Mesendoderm (in vitro differentiated cells): Measurements from ENCODE around the gene EVI5.
"Not testable (repeated sequence)": the region's sequence is repeated elsewhere in the genome, so short reads cannot be mapped to it uniquely, and the experiment has no call there.

Source experiments
- DNase-seq: peaks from one replicate; pipeline ENCODE4 v3.0.0; 2013
- H2AK5ac ChIP-seq: 2 replicates; pipeline ENCODE4 v1.6.1; 2013; ENCODE audit warnings: low read length, inconsistent platforms
- H2BK120ac ChIP-seq: 2 replicates; pipeline ENCODE4 v1.6.1; 2013; ENCODE audit warnings: low read depth, mild to moderate bottlenecking, low read length, moderate library complexity, mixed read lengths
- H2BK15ac ChIP-seq: replicated peaks from 2 replicates; pipeline ENCODE4 v1.6.1; 2013; ENCODE audit warnings: low read depth, mild to moderate bottlenecking, moderate library complexity
- H2BK5ac ChIP-seq: 2 replicates; pipeline ENCODE4 v1.6.1; 2013; ENCODE audit warnings: low read length, inconsistent platforms
- H3K18ac ChIP-seq: 2 replicates; pipeline ENCODE4 v1.6.1; 2013; ENCODE audit warnings: mild to moderate bottlenecking, low read length, mixed read lengths
- H3K23ac ChIP-seq: one replicate; pipeline ENCODE4 v1.6.1; 2013; ENCODE audit warnings: low read length
- H3K27ac ChIP-seq: 2 replicates; pipeline ENCODE4 v1.5.1; 2013; ENCODE audit warnings: low read depth, mild to moderate bottlenecking, inconsistent platforms, low read length, moderate library complexity
- H3K27me3 ChIP-seq: 2 replicates; pipeline ENCODE4 v1.6.1; 2013; ENCODE audit warnings: low read length, control low read depth, mild to moderate bottlenecking, inconsistent platforms; ENCODE audit not compliant: insufficient read depth, poor library complexity
- H3K36me3 ChIP-seq: 2 replicates; pipeline ENCODE4 v1.6.1; 2013; ENCODE audit warnings: low read length, inconsistent platforms; ENCODE audit not compliant: control insufficient read depth, insufficient read depth
- H3K4ac ChIP-seq: one replicate; pipeline ENCODE4 v1.6.1; 2013; ENCODE audit warnings: low read depth, mild to moderate bottlenecking, low read length, moderate library complexity
- H3K4me1 ChIP-seq: 2 replicates; pipeline ENCODE4 v1.6.1; 2013; ENCODE audit warnings: low read depth, low read length, inconsistent platforms; ENCODE audit not compliant: control insufficient read depth
- H3K4me2 ChIP-seq: 2 replicates; pipeline ENCODE4 v1.6.1; 2013; ENCODE audit warnings: low read length
- H3K4me3 ChIP-seq: 2 replicates; pipeline ENCODE4 v1.5.1; 2013; ENCODE audit warnings: mild to moderate bottlenecking, low read length
- H3K56ac ChIP-seq: one replicate; pipeline ENCODE4 v1.6.1; 2013; ENCODE audit warnings: low read length
- H3K79me1 ChIP-seq: 2 replicates; pipeline ENCODE4 v1.6.1; 2013; ENCODE audit warnings: low read length, inconsistent platforms
- H3K79me2 ChIP-seq: 2 replicates; pipeline ENCODE4 v1.6.1; 2013; ENCODE audit warnings: mild to moderate bottlenecking, low read length; ENCODE audit not compliant: control insufficient read depth, insufficient read depth
- H3K9ac ChIP-seq: 2 replicates; pipeline ENCODE4 v1.6.1; 2013; ENCODE audit warnings: low read length, inconsistent platforms
- H4K5ac ChIP-seq: one replicate; pipeline ENCODE4 v1.6.1; 2013; ENCODE audit warnings: low read length
- H4K8ac ChIP-seq: one replicate; pipeline ENCODE4 v1.6.1; 2013; ENCODE audit warnings: low read depth, mild to moderate bottlenecking, control low read depth, low read length, moderate library complexity
- WGBS: extraction: QIAGEN DNeasy Blood & Tissue Kit; methylation state at CpG from one replicate; pipeline ENCODE4 v1.1.7; 2013; ENCODE audit warnings: low lambda C conversion rate, missing lambda C conversion rate; ENCODE audit not compliant: insufficient coverage; ENCODE audit errors: extremely low coverage; 5-methylcytosine and 5-hydroxymethylcytosine counted together

The EVI5 gene

DNA sequence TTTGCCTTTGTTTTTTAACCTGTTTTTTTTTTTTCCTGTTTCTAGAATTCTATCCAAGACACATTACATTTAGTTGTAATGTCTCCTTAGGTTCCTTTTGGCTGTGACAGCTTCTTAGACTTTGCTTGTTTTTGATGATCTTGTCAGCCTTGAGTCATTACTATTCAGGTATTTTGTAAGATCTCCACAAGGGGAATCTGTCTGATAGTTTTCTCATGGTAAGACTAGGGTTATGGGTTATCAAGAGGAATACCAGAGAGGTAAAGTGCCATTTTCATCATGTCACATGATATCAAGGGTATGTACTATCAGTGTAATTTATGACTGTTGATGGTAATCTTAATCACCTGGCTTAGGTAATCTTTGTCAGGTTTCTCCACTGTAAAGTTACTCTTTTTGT, 199.1 kb downstream of the EVI5 start:
- no peak overlapping the region for H3K9ac ChIP-seq
- no peak overlapping the region for H3K23ac ChIP-seq
- H3K4me3 ChIP-seq, result no peak overlapping the region
- no peak for DNase-seq
- H2BK15ac ChIP-seq, result no peak overlapping the region
- H3K56ac ChIP-seq, result no peak overlapping the region
- no peak overlapping the region for H3K18ac ChIP-seq
- no peak overlapping the region for H3K27ac ChIP-seq
- no peaks in the 10 kb centered on the region for H3K27me3 ChIP-seq
- no peaks in the 10 kb centered on the region for H3K36me3 ChIP-seq
- H3K79me1 ChIP-seq, result no peaks in the 10 kb centered on the region
- no peaks in the 10 kb centered on the region for H3K4me1 ChIP-seq
- H2BK120ac ChIP-seq, result no peak overlapping the region
- no peak overlapping the region for H2AK5ac ChIP-seq
- H4K5ac ChIP-seq, result no peak overlapping the region
- H3K4me2 ChIP-seq, result no peak overlapping the region
- H3K79me2 ChIP-seq, result no peaks in the 10 kb centered on the region
- no peak overlapping the region for H4K8ac ChIP-seq
- H3K4ac ChIP-seq, result no peak overlapping the region
- H2BK5ac ChIP-seq, result no peak overlapping the region

DNA sequence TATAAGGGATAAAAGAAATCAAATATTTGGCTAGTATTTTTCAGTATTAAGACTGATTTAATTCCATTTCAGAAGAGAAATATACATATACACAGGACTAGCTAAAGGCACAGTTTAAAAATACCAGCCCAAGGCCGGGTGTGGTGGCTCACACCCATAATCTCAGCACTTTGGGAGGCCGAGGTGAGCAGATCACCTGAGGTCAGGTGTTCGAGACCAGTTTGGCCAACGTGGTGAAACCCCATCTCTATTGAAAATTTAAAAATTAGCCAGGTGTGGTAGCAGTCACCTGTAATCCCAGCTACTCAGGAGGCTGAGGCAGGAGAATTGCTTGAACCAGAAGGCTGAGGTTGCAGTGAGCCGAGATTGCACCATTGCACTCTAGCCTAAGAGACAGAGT, 200.1 kb downstream of the EVI5 start:
- H3K79me1 ChIP-seq, H3K36me3 ChIP-seq, H2BK5ac ChIP-seq, H3K4me2 ChIP-seq, H3K4me1 ChIP-seq, H2BK120ac ChIP-seq, H3K27ac ChIP-seq, H3K79me2 ChIP-seq, H4K5ac ChIP-seq, H3K56ac ChIP-seq, H3K27me3 ChIP-seq, H2BK15ac ChIP-seq, H3K23ac ChIP-seq, H2AK5ac ChIP-seq, DNase-seq, H3K9ac ChIP-seq, H4K8ac ChIP-seq, H3K18ac ChIP-seq, H3K4ac ChIP-seq, H3K4me3 ChIP-seq: not testable (repeated sequence)
- WGBS, result no CpG with 5 or more reads among the region's 5 CpGs

DNA sequence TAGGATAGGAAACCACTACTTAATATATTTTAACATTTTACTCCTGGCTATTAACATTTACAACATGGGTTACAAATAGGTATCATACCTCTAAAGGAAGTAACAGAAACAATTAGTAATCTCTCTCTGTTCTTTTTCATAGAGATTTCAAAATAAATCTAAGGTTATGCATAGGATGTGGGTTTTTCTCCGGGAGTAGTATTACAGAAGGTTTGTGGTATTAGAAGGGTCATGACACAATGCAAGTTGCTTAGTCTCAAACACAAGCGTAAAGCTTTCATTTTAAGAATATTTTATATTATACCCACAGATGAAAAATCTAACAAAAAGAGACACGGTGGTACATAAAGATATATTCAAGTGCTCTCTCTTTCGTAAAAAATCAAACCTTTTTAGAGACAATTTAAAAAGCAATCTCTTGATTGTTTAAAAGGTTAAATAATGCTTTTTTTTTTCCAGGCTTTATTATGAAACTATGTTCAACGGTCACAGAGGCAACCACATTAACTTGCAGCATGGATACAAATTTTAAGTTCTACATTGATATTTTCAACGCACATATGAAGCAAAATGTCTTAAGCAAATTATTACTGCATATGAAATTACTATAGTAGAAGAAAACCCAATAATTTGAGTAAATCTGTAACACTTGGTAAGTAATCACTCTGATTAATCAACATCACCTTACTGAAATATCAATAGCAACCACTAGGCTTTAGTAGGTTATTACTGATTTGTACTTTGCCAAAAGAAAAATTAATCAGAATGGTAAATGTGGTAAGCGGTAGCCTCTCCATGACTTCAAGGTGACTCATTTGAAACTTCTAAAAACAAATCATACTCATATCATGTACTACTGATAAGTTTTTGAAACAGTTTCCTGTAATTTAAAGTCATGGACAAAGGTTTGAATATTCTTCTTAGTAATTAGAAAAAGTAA, 200.8 kb downstream of the EVI5 start:
- Histone ChIP-seq H3K4ac (no peak overlapping the region), H3K79me2 (no peaks in the 10 kb centered on the region), H3K9ac (no peak overlapping the region), H2AK5ac (no peak overlapping the region), H3K79me1 (no peaks in the 10 kb centered on the region), H3K18ac (no peak overlapping the region), H3K56ac (no peak overlapping the region), H3K23ac (no peak overlapping the region), H3K36me3 (no peaks in the 10 kb centered on the region), H2BK15ac (no peak overlapping the region), H2BK120ac (no peak overlapping the region), H4K8ac (no peak overlapping the region), H3K4me1 (no peaks in the 10 kb centered on the region), H3K27me3 (no peaks in the 10 kb centered on the region), H3K4me3 (no peak overlapping the region), H3K4me2 (no peak overlapping the region), H4K5ac (no peak overlapping the region), H3K27ac (no peak overlapping the region), H2BK5ac (no peak overlapping the region)
- no peak for DNase-seq
- WGBS, result no CpG with 5 or more reads among the region's 7 CpGs

DNA sequence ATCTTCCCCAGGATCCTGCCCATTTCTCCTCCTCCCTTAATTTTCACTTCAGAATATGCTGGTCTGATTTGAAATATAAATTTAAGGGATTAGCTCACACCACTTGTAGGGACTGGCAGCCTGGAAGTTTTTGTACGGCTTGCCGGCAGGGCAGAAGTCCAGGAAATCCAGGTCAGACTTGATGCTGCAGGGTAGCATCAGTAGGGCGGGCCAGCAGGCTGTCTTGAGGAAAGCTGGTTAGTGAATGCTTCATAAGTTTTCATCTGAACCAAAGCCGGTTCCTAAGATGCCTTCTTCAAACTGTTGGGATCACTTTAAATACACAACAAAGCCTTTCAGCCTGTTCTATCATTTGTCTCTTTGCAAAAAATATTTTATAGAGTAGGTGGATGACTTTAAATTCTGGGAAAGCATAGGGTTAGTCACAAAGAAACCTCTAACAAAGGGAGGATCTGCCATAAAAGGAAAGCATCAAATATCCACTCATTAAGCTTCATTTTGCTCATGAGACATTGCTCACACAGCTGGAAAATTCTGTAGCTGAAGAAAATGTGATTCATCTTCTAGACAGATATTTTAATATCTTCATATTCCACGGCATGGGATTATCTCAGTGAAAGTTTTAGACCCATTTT, 207.5 kb downstream of the EVI5 start:
- no CpG with 5 or more reads among the region's 5 CpGs for WGBS
- Histone ChIP-seq H2BK15ac (no peak overlapping the region), H3K4me1 (no peaks in the 10 kb centered on the region), H3K4me3 (no peak overlapping the region), H2BK120ac (no peak overlapping the region), H3K23ac (no peak overlapping the region), H3K4ac (no peak overlapping the region), H3K79me2 (no peaks in the 10 kb centered on the region), H3K36me3 (no peaks in the 10 kb centered on the region), H2AK5ac (no peak overlapping the region), H4K8ac (no peak overlapping the region), H2BK5ac (no peak overlapping the region), H3K4me2 (no peak overlapping the region), H3K56ac (no peak overlapping the region), H3K27me3 (no peaks in the 10 kb centered on the region), H3K79me1 (no peaks in the 10 kb centered on the region), H3K9ac (no peak overlapping the region), H4K5ac (no peak overlapping the region), H3K18ac (no peak overlapping the region), H3K27ac (no peak overlapping the region)
- DNase-seq, result no peak

DNA sequence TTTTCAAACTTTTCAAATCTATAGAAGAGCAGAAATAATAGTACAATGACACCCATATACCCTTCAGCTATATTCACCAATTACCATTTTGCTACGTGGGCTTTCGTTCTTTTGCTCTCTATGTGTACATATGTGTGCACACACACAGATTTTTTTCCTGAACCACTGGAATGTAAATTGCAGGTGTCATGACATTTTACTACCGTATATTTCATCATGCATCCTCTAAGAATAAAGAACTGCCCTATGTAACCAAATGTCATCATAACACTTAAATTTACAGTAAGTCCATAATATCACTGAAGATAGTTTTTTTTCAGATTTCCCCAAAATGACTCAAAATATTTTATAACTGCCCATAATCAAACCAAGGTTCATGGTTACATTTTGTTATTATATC, 209.8 kb downstream of the EVI5 start:
- no peaks in the 10 kb centered on the region for H3K27me3 ChIP-seq
- no peak overlapping the region for H2BK120ac ChIP-seq
- no peak overlapping the region for H3K4me2 ChIP-seq
- no peaks in the 10 kb centered on the region for H3K79me2 ChIP-seq
- no peaks in the 10 kb centered on the region for H3K36me3 ChIP-seq
- no peak overlapping the region for H3K23ac ChIP-seq
- H3K4me1 ChIP-seq, result no peaks in the 10 kb centered on the region
- H3K4me3 ChIP-seq, result no peak overlapping the region
- H4K8ac ChIP-seq, result no peak overlapping the region
- H3K4ac ChIP-seq, result no peak overlapping the region
- no peak overlapping the region for H2AK5ac ChIP-seq
- no peak overlapping the region for H2BK15ac ChIP-seq
- no peak overlapping the region for H3K27ac ChIP-seq
- no peak overlapping the region for H2BK5ac ChIP-seq
- no peak overlapping the region for H3K18ac ChIP-seq
- WGBS, result no CpG with 5 or more reads among the region's 3 CpGs
- H3K79me1 ChIP-seq, result no peaks in the 10 kb centered on the region
- H3K56ac ChIP-seq, result no peak overlapping the region
- no peak for DNase-seq
- no peak overlapping the region for H3K9ac ChIP-seq
- H4K5ac ChIP-seq, result no peak overlapping the region
